ENCODE measurements around the gene MSMP. TPM values are rescaled to one million over a fixed set of nuclear protein-coding genes. Genes with fewer than 3 reads are reported as not detected.

Gene MSMP
- total and polyA plus RNA-seq, 10 of the 15 experiments (the other 5 are each of a cell fraction or from before 2014, with no cell fraction given): 0.33 to 2.4 (median 0.86) TPM; not detected in 4

GRCh38 chr9:35766997-35767396 is 12.9 kb upstream of the MSMP start:
- FAIRE-seq: no peak
- no TSS peak for BruUV-seq (replicated peaks)
- no peaks in the 10 kb centered on the region for H3K27me3 ChIP-seq (replicated peaks in 1 of 2; ENCODE audit: control insufficient read depth in 2 of 2, insufficient read depth in 2 of 2, low read length in 1 of 2)
- no peak for DNase-seq (ENCODE audit: low read depth, low spot score)
- in situ Hi-C loops (cut with MboI) (no loop called here), intact Hi-C loops (cut with micrococcal nuclease; ENCODE audit: unreplicated experiment) (no loop called here)
- H2AFZ ChIP-seq (ENCODE audit: control insufficient read depth, low read depth, low read length): no peak overlapping the region
- H3K4me1 ChIP-seq (ENCODE audit: control insufficient read depth, insufficient read depth, low read length): no peaks in the 10 kb centered on the region
- H3K4me3 ChIP-seq: no peak overlapping the region
- H3K27ac ChIP-seq (ENCODE audit: control insufficient read depth, insufficient read depth): no peak overlapping the region
- H3K9ac ChIP-seq (ENCODE audit: control insufficient read depth, insufficient read depth, low read length): no peak overlapping the region
- no peaks in the 10 kb centered on the region for H4K20me1 ChIP-seq (ENCODE audit: control insufficient read depth, insufficient read depth)
- POLR2A ChIA-PET: no interaction called here
- CTCF ChIA-PET: no interaction called here
- H3K4me2 ChIP-seq (ENCODE audit: control insufficient read depth, insufficient read depth): no peak overlapping the region
- no peak for TF ChIP-seq EZH2 (IDR thresholded peaks at IDR 0.05; ENCODE audit: borderline replicate concordance, control insufficient read depth, low read depth, low read length)
- no peaks in the 10 kb centered on the region for H3K9me3 ChIP-seq (replicated peaks; ENCODE audit: control insufficient read depth, insufficient read depth, low read length)
- peaks cover 4% of the 10 kb centered on the region for H3K79me2 ChIP-seq (ENCODE audit: control insufficient read depth, insufficient read depth, low read length)
- RAD21 ChIA-PET (ENCODE audit: unreplicated experiment): no interaction called here
- SMC1A ChIA-PET (ENCODE audit: uncharacterized antibody, unreplicated experiment): no interaction called here
- 90% methylated on average over 1 of the region's 2 CpGs for WGBS (ENCODE audit: insufficient coverage, insufficient replicate concordance, low lambda C conversion rate, missing lambda C conversion rate)
- H3K36me3 ChIP-seq (ENCODE audit: control insufficient read depth in 2 of 2, insufficient read depth in 2 of 2, low read length in 1 of 2): 0 out of 4 replicates have a peak, but pooled peaks cover 0 to 3% of the 10 kb centered on the region in 2 experiments
- no peak for ATAC-seq

- peaks cover 18% of the 10 kb centered on the region for H3K79me2 ChIP-seq (ENCODE audit: control insufficient read depth, insufficient read depth, low read length)
- ChIA-PET SMC1A (ENCODE audit: uncharacterized antibody, unreplicated experiment) (interaction anchor here (1.1 to 1.4 kb wide), 3 partner anchors 9 to 15 kb away, joined by 3 to 4 read pairs (median 4); no protein-coding TSS in a partner anchor), POLR2A (no interaction called here), RAD21 (ENCODE audit: unreplicated experiment) (no interaction called here), CTCF (interaction anchor here (0.7 to 1.4 kb wide), 3 partner anchors 26 to 148 kb away, joined by 3 to 5 read pairs (median 5); no protein-coding TSS in a partner anchor)
- no peak overlapping the region for H3K4me3 ChIP-seq
- no peak overlapping the region for H3K27ac ChIP-seq (ENCODE audit: control insufficient read depth, insufficient read depth)
- no peak overlapping the region for H3K4me2 ChIP-seq (ENCODE audit: control insufficient read depth, insufficient read depth)
- H3K9me3 ChIP-seq (replicated peaks; ENCODE audit: control insufficient read depth, insufficient read depth, low read length): no peaks in the 10 kb centered on the region
- H3K4me1 ChIP-seq (ENCODE audit: control insufficient read depth, insufficient read depth, low read length): peaks cover 13% of the 10 kb centered on the region
- 0 out of 4 replicates have a peak, but pooled peaks cover 0 to 3% of the 10 kb centered on the region in 2 experiments for H3K36me3 ChIP-seq (ENCODE audit: control insufficient read depth in 2 of 2, insufficient read depth in 2 of 2, low read length in 1 of 2)
- H2AFZ ChIP-seq (ENCODE audit: control insufficient read depth, low read depth, low read length): no peak overlapping the region
- H3K27me3 ChIP-seq (replicated peaks in 1 of 2; ENCODE audit: control insufficient read depth in 2 of 2, insufficient read depth in 2 of 2, low read length in 1 of 2): no peaks in the 10 kb centered on the region
- in situ Hi-C loops (cut with MboI): no loop called here
- intact Hi-C loops (cut with micrococcal nuclease; ENCODE audit: unreplicated experiment): no loop called here
- H3K9ac ChIP-seq (ENCODE audit: control insufficient read depth, insufficient read depth, low read length): no peak overlapping the region
- DNase-seq (ENCODE audit: low read depth, low spot score): no peak
- WGBS (ENCODE audit: insufficient coverage, insufficient replicate concordance, low lambda C conversion rate, missing lambda C conversion rate): 100% methylated on average over 1 of the region's 1 CpG
- BruUV-seq (replicated peaks): no TSS peak
- FAIRE-seq: no peak
- no peak for ATAC-seq
- TF ChIP-seq JUND (IDR thresholded peaks at IDR 0.05; ENCODE audit: low read depth, low read length) (no peak), BCL11A (IDR thresholded peaks at IDR 0.05; ENCODE audit: low read depth, low read length) (no peak), ZSCAN29 (IDR thresholded peaks at IDR 0.05) (no peak), SMARCA5 (IDR thresholded peaks at IDR 0.05) (no peak), NFYA (IDR thresholded peaks at IDR 0.05; ENCODE audit: borderline replicate concordance, low read depth, low read length) (no peak), NRF1 (conservative IDR thresholded peaks at IDR 0.05; ENCODE audit: low read depth, low read length) (no peak), ZNF207 (IDR thresholded peaks at IDR 0.05; ENCODE audit: borderline replicate concordance) (no peak), LARP7 (IDR thresholded peaks at IDR 0.05) (no peak), SMAD5 (IDR thresholded peaks at IDR 0.05; ENCODE audit: low read depth) (no peak), MYB (IDR thresholded peaks at IDR 0.05; ENCODE audit: borderline replicate concordance, low read depth, low read length) (no peak)
- no peaks in the 10 kb centered on the region for H4K20me1 ChIP-seq (ENCODE audit: control insufficient read depth, insufficient read depth)
Measured at GRCh38 chr9:35763803-35764202, 9.7 kb upstream of the MSMP start.

All from GM12878 (cell line).